Lung (tissue), 12 donors: ENCODE data around the gene ADPRHL1. TPM values are rescaled to one million over a fixed set of nuclear protein-coding genes. Genes with fewer than 3 reads are reported as not detected.

Experiments
- ATAC-seq: fragments of 200-7000 bp; cut with Tn5 transposase; one replicate; pipeline ENCODE4 v1.9.1; 2020; ENCODE audit warnings: moderate number of reproducible peaks; ENCODE audit not compliant: insufficient read depth, low FRiP score
- DNase-seq, 3 donors: peaks; one replicate each; pipeline ENCODE4 v3.0.0-alpha.2; 2013 to 2017
- H3K27ac ChIP-seq, 2 donors: one replicate each; pipeline ENCODE4 v1.5.1; 2013; ENCODE audit warnings: mild to moderate bottlenecking in 2 of 2, moderate library complexity in 2 of 2, control low read depth in 1 of 2, inconsistent platforms in 1 of 2, low read depth in 1 of 2, low read length in 1 of 2
- H3K27me3 ChIP-seq, 3 donors: one replicate each; pipeline ENCODE4 v1.5.1; 2013; ENCODE audit warnings: low read length in 2 of 3; ENCODE audit not compliant: control insufficient read depth in 3 of 3, insufficient read depth in 3 of 3
- H3K36me3 ChIP-seq, 4 donors: one replicate each; pipeline ENCODE4 v1.5.1; 2013; ENCODE audit warnings: low read length in 4 of 4, mild to moderate bottlenecking in 1 of 4, moderate library complexity in 1 of 4; ENCODE audit not compliant: control insufficient read depth in 4 of 4, insufficient read depth in 4 of 4
- H3K4me1 ChIP-seq, 5 donors: one replicate each; pipeline ENCODE4 v1.5.1; 2013; ENCODE audit warnings: low read length in 5 of 5, mild to moderate bottlenecking in 2 of 5, moderate library complexity in 1 of 5; ENCODE audit not compliant: control insufficient read depth in 5 of 5, insufficient read depth in 5 of 5
- H3K4me3 ChIP-seq: one replicate; pipeline ENCODE4 v1.5.1; 2013; ENCODE audit warnings: mild to moderate bottlenecking, control low read depth, moderate library complexity
- H3K9ac ChIP-seq, 2 donors: one replicate each; pipeline ENCODE4 v1.5.1; 2013; ENCODE audit warnings: low read length in 2 of 2, control low read depth in 1 of 2; ENCODE audit not compliant: insufficient read depth in 1 of 2
- H3K9me3 ChIP-seq, 4 donors: one replicate each; pipeline ENCODE4 v1.5.1; 2013; ENCODE audit warnings: low read length in 3 of 4, mild to moderate bottlenecking in 1 of 4, moderate library complexity in 1 of 4; ENCODE audit not compliant: control insufficient read depth in 4 of 4, insufficient read depth in 3 of 4
- WGBS, 2 donors: extraction: QIAGEN DNeasy Blood & Tissue Kit; methylation state at CpG; one replicate each; pipeline ENCODE4 v1.1.7; 2013; 5-methylcytosine and 5-hydroxymethylcytosine counted together
- polyA plus RNA-seq, 2 donors: library from polyadenylated mRNA; stranded (reverse); fragments of 200-250 nt; gene quantifications; one replicate each; pipeline ENCODE4 v1.2.1, GENCODE V29; 2013
- total RNA-seq, 2 donors: library from RNA; depleted of rRNA in 1 of 2; stranded (reverse); fragments of >200 nt in 1 of 2; gene quantifications; one replicate each; pipeline ENCODE4 v1.2.1, GENCODE V29; 2014 to 2021
- TF ChIP-seq, protein P1 (sequence below): IDR thresholded peaks from 2 replicates; pipeline ENCODE4 v1.5.1; 2012; ENCODE audit warnings: mild to moderate bottlenecking; ENCODE audit errors: control extremely low read depth, extremely low read depth
- donor health status: control.
- donor health status: control.
- donor health status: Bipolar disorder and iron deficiency.
- donor health status: healthy.
- donor health status: DM: yes; HTN: yes; CAD: no.

ADPRHL1 gene
- total and polyA plus RNA-seq, 4 donors = 0.83 to 4.9 (median 1.3) TPM

DNA sequence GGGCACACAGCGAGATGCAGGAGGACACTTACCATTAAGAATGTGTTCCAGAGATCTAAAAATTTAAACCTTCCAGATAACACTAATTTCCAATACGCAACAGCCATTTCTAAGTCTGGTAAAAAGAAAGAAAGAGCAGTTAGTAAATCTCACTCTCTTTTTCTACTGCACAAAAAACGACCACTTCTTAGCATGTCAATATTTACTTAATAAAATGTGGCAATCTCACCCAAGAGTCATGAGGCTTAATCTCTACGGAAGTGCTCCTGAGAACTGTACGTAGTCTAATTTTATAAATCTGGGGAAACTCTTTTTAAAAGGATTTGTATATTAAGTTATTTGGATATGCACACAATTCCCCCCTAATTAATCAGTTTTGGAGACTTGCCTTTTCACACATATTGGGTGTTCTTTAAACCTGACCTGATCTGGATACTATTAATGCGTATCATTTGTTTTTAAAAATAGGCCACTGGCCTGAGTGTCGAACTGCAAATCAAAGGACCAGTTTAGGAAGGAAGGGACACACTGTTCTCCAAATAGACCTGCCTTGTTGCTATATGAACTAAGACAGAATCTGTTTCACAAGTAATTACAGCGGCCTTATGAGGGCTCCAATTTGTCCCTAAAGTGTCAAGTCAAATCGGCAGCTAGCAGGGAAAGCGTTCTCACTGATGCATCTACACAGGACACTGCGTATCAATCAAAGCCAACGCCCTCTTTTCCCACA, 7.9 kb upstream of the ADPRHL1 start:
- H3K27me3 ChIP-seq = no peaks in the 10 kb centered on the region
- no peak overlapping the region for H3K9ac ChIP-seq
- H3K36me3 ChIP-seq = peaks cover 7 to 31% (median 18%) of the 10 kb centered on the region in 4 donors
- WGBS, 2 donors = 75 to 89% methylated on average over 12 of the region's 12 CpGs
- ATAC-seq (no peak), DNase-seq (peak in 1 of 3 donors; percentile 52)
- H3K27ac ChIP-seq = peak overlapping the region; percentile 26 to 78
- no peak overlapping the region for H3K4me3 ChIP-seq
- TF ChIP-seq, protein P1, sequence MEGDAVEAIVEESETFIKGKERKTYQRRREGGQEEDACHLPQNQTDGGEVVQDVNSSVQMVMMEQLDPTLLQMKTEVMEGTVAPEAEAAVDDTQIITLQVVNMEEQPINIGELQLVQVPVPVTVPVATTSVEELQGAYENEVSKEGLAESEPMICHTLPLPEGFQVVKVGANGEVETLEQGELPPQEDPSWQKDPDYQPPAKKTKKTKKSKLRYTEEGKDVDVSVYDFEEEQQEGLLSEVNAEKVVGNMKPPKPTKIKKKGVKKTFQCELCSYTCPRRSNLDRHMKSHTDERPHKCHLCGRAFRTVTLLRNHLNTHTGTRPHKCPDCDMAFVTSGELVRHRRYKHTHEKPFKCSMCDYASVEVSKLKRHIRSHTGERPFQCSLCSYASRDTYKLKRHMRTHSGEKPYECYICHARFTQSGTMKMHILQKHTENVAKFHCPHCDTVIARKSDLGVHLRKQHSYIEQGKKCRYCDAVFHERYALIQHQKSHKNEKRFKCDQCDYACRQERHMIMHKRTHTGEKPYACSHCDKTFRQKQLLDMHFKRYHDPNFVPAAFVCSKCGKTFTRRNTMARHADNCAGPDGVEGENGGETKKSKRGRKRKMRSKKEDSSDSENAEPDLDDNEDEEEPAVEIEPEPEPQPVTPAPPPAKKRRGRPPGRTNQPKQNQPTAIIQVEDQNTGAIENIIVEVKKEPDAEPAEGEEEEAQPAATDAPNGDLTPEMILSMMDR = no peak
- H3K4me1 ChIP-seq = peaks cover 0 to 9% (median 0%) of the 10 kb centered on the region in 5 donors
- no peaks in the 10 kb centered on the region for H3K9me3 ChIP-seq

DNA sequence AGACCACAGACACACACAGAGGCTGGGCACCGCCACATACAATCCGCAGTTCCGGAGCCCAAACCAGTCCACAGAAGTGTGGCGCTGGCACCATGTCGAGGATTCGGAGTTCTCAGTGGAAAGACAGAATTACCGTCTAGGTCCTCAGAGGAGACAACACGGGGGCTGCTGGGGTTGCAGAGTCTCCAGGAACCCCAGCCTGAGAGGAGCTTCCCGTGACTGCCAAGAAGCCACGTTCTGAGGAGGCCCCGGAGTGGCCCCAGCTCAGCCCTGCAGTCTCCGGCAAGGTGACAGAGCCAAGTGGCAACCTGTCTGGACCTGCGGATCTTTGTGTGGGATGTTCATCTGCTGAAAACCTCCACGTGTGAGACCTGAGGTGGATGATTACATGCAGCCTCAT, 7.3 kb upstream of the ADPRHL1 start:
- H3K27ac ChIP-seq = peak overlapping the region in 1 of 2 donors; percentile 76
- DNase-seq (no peak), ATAC-seq (no peak)
- WGBS, 2 donors = 81 to 90% methylated on average over 14 of the region's 14 CpGs
- no peaks in the 10 kb centered on the region for H3K9me3 ChIP-seq
- H3K36me3 ChIP-seq = peaks cover 7 to 33% (median 19%) of the 10 kb centered on the region in 4 donors
- TF ChIP-seq, protein P1 = no peak
- no peaks in the 10 kb centered on the region for H3K27me3 ChIP-seq
- H3K4me3 ChIP-seq = no peak overlapping the region
- peaks cover 0 to 9% (median 0%) of the 10 kb centered on the region in 5 donors for H3K4me1 ChIP-seq
- H3K9ac ChIP-seq = no peak overlapping the region

DNA sequence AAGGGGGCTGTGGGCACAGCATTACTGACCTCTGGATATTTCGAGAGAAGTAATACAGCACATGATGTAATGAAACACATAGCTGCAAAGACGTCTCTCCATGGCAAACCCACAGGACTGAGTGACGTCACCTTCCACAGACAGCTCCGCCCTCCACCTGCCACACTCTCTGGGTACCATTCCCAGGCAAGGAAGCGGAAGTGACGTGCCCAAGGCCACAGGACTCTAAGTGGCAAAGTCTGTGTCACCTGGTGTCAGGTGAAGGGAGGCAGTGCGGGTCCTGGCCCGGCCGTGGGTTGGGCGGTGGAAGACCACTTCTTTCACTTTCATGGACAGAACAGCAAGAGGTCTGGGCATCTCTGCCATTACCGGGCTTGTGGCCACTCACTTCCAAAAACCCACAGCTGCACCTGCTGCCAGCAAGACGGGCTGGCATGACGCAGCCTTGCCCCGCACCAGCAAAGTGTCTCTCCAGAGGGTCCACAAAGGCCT, 6.8 kb upstream of the ADPRHL1 start:
- Histone ChIP-seq H3K27ac (peak overlapping the region in 1 of 2 donors; percentile 76), H3K36me3 (peaks cover 5 to 33% (median 23%) of the 10 kb centered on the region in 4 donors), H3K4me1 (peaks cover 0 to 9% (median 0%) of the 10 kb centered on the region in 5 donors), H3K9me3 (no peaks in the 10 kb centered on the region), H3K4me3 (no peak overlapping the region), H3K27me3 (no peaks in the 10 kb centered on the region), H3K9ac (no peak overlapping the region)
- TF ChIP-seq, protein P1 = no peak
- DNase-seq = no peak
- WGBS, 2 donors = 89 to 93% methylated on average over 14 of the region's 14 CpGs
- ATAC-seq = no peak
